Progenitor cell of endocrine pancreas (in vitro differentiated cells): Measurements from ENCODE around the gene CRB2. TPM values are rescaled to one million over a fixed set of nuclear protein-coding genes. Genes with fewer than 3 reads are reported as not detected.
A peak's percentile ranks its signal among the peaks of the same experiment; 100 is the strongest.
"Not testable (repeated sequence)": the region's sequence is repeated elsewhere in the genome, so short reads cannot be mapped to it uniquely, and the experiment has no call there.

Source experiments
- DNase-seq: peaks from one replicate; pipeline ENCODE4 v3.0.0; 2021; ENCODE audit warnings: low spot score; ENCODE audit not compliant: unreplicated experiment
- H3K27ac Mint-ChIP-seq: 2 replicates; pipeline ENCODE4 v1.8.0; 2021; ENCODE audit warnings: mild to moderate bottlenecking, moderate library complexity, mixed read lengths
- H3K27me3 Mint-ChIP-seq: 2 replicates; pipeline ENCODE4 v1.8.0; 2021; ENCODE audit warnings: mixed read lengths
- H3K36me3 Mint-ChIP-seq: 2 replicates; pipeline ENCODE4 v1.8.0; 2022; ENCODE audit warnings: mixed read lengths; ENCODE audit not compliant: insufficient read depth
- H3K4me1 Mint-ChIP-seq: 2 replicates; pipeline ENCODE4 v1.8.0; 2021; ENCODE audit warnings: low read depth, mixed read lengths
- H3K4me3 Mint-ChIP-seq: 2 replicates; pipeline ENCODE4 v1.8.0; 2021; ENCODE audit warnings: low read depth, mild to moderate bottlenecking, moderate library complexity, mixed read lengths
- H3K9me3 Mint-ChIP-seq: 2 replicates; pipeline ENCODE4 v1.8.0; 2021; ENCODE audit warnings: low read depth, mixed read lengths
- total RNA-seq: library from RNA; stranded (reverse); gene quantifications from 2 replicates; pipeline ENCODE4 v1.2.1, GENCODE V29; 2021
- TF ChIP-seq, protein P1 (sequence below): fragments of 200-600 bp; sonication (generic); IDR thresholded peaks from one replicate; pipeline ENCODE4 v1.5.0; 2021; ENCODE audit warnings: antibody characterized with exemption, mild to moderate bottlenecking; ENCODE audit not compliant: unreplicated experiment

CRB2 gene
- total RNA-seq, 1 donor from 2014 or later: 8.4 TPM

DNA sequence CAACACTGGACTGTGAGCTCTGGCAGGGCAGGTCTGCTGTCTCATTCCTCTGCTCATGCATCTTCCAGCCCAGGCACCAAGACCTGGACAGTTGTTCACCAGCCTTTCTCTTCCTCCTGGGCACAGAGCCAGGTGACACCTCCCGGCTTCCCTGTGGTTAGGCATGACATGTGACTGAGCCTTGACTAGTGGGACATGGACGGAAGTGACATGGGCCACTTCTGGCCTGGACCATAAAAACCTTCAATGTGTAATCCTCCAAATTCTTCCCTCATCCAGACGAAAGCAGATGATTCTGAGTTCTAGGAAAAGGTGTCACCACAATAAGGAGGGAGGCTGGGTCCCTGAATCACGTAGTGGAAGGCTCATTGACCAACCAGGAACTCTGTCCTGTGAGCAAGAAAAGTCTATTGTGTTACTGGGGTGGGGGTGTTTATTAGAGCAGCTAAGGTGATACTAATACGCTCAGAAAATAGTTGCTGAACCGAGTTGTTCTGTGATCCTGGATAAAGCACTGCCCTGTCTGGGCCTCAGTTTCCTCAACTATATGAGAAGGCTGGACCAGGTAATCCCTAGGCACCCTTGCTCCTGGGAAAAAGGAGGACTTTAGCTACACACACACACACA, 26.6 kb upstream of the CRB2 start:
- Mint-ChIP-seq H3K9me3 (no peaks in the 10 kb centered on the region), H3K36me3 (no peaks in the 10 kb centered on the region), H3K27me3 (peaks cover 3% of the 10 kb centered on the region), H3K4me1 (peaks cover 52% of the 10 kb centered on the region), H3K27ac (no peak overlapping the region), H3K4me3 (no peak overlapping the region)
- DNase-seq: no peak
- TF ChIP-seq, protein P1, sequence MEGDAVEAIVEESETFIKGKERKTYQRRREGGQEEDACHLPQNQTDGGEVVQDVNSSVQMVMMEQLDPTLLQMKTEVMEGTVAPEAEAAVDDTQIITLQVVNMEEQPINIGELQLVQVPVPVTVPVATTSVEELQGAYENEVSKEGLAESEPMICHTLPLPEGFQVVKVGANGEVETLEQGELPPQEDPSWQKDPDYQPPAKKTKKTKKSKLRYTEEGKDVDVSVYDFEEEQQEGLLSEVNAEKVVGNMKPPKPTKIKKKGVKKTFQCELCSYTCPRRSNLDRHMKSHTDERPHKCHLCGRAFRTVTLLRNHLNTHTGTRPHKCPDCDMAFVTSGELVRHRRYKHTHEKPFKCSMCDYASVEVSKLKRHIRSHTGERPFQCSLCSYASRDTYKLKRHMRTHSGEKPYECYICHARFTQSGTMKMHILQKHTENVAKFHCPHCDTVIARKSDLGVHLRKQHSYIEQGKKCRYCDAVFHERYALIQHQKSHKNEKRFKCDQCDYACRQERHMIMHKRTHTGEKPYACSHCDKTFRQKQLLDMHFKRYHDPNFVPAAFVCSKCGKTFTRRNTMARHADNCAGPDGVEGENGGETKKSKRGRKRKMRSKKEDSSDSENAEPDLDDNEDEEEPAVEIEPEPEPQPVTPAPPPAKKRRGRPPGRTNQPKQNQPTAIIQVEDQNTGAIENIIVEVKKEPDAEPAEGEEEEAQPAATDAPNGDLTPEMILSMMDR: no peak

GRCh38 chr9:123331346-123332060, 24.5 kb upstream of the CRB2 start:
- H3K27me3 Mint-ChIP-seq: peaks cover 4% of the 10 kb centered on the region
- no peak for DNase-seq
- H3K36me3 Mint-ChIP-seq: no peaks in the 10 kb centered on the region
- TF ChIP-seq, protein P1: no peak
- H3K4me3 Mint-ChIP-seq: no peak overlapping the region
- no peaks in the 10 kb centered on the region for H3K9me3 Mint-ChIP-seq
- H3K4me1 Mint-ChIP-seq: peaks cover 48% of the 10 kb centered on the region
- H3K27ac Mint-ChIP-seq: peak overlapping the region; percentile 26

DNA sequence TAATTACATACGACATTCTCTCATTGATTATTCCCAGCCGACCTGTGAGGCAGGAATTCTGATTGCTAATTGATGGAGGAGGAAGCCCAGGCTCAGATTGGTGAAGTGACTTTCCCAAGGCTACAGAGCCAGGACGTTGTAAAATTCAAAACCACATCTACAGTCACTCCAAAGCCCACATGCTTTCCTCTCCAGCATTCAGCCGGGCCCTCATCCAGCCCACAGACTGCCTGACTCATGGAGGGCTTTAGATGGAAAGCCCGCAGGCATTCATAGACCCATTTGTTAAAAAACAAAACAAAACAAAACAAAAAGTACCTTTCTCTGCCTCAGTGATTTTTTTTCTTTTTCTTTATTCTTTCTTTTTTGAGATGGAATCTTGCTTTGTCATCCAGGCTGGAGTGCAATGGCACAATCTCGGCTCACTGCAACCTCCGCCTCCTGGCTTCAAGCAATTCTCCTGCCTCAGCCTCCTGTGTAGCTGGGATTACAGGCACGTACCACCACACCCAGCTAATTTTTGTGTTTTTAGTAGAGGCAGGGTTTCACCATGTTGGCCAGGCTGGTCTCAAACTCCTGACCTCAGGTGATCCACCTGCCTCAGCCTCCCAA, 22.8 kb upstream of the CRB2 start:
- H3K27me3 Mint-ChIP-seq, DNase-seq, H3K36me3 Mint-ChIP-seq, H3K9me3 Mint-ChIP-seq, H3K4me3 Mint-ChIP-seq: not testable (repeated sequence)
- Mint-ChIP-seq H3K4me1 (peaks cover 39% of the 10 kb centered on the region), H3K27ac (peak overlapping the region; percentile 60)

DNA sequence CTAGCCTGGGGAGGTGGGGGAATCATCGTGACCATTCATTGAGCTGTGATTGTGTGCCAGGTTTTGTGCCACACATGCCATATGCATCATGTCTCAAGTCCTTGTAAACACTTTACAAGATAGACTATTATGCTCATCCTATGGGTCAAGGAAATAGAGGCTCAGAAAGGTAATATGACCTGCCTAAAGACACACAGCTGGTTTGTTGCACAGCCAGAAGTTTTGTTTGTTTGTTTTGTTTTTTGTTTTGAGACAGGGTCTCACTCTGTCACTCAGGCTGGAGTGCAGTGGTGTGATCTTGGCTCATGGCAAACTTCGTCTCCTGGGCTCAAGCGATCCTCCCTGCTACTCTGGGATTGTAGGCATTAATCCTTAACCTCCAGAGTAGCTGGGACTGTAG, 21.4 kb upstream of the CRB2 start:
- TF ChIP-seq, protein P1: no peak
- no peak for DNase-seq
- Mint-ChIP-seq H3K4me1 (peaks cover 39% of the 10 kb centered on the region), H3K4me3 (no peak overlapping the region), H3K27ac (no peak overlapping the region), H3K9me3 (no peaks in the 10 kb centered on the region), H3K36me3 (no peaks in the 10 kb centered on the region), H3K27me3 (peaks cover 5% of the 10 kb centered on the region)

- Mint-ChIP-seq H3K4me3 (no peak overlapping the region), H3K27me3 (peaks cover 11% of the 10 kb centered on the region), H3K9me3 (no peaks in the 10 kb centered on the region), H3K36me3 (no peaks in the 10 kb centered on the region), H3K4me1 (peaks cover 33% of the 10 kb centered on the region), H3K27ac (peak overlapping the region; percentile 34)
- TF ChIP-seq, protein P1: no peak
- no peak for DNase-seq
Observed at GRCh38 chr9:123335193-123335985, 20.6 kb upstream of the CRB2 start.
